ENCODE measurements around the gene EGFLAM.

- TF ChIP-seq POLR2AphosphoS5 (IDR thresholded peaks at IDR 0.05; ENCODE audit: borderline replicate concordance, low read depth, low read length) (no peak), EZH2 (IDR thresholded peaks at IDR 0.05) (no peak)
Observed at GRCh38 chr5:38380537-38380936, 122.2 kb downstream of the EGFLAM start.

Data from SK-N-MC (cell line).